Esophagus muscularis mucosa (tissue), 4 donors: Measurements from ENCODE around the gene AUTS2. TPM values are rescaled to one million over a fixed set of nuclear protein-coding genes. Genes with fewer than 3 reads are reported as not detected.

Source experiments
- DNase-seq: peaks from one replicate; pipeline ENCODE4 v3.0.0-alpha.2; 2017; ENCODE audit errors: extremely low spot score
- H3K27ac ChIP-seq, 4 donors: fragments of 200-600 bp; sonication (generic); replicated peaks in 1 of 4; 1 replicate in 3 of 4; 2 replicates in 1 of 4; pipeline ENCODE4 v1.5.1; 2016 to 2019; ENCODE audit warnings: mild to moderate bottlenecking in 1 of 4
- H3K27me3 ChIP-seq, 4 donors: fragments of 200-600 bp; sonication (generic); one replicate each; pipeline versions ENCODE4 v1.5.1 to v1.6.0; 2016 to 2019
- H3K36me3 ChIP-seq, 4 donors: fragments of 200-600 bp; sonication (generic); one replicate each; pipeline ENCODE4 v1.5.1; 2016 to 2019
- H3K4me1 ChIP-seq, 4 donors: fragments of 200-600 bp; sonication (generic); one replicate each; pipeline ENCODE4 v1.5.1; 2016 to 2019
- H3K4me3 ChIP-seq, 4 donors: fragments of 200-600 bp; sonication (generic); 1 replicate in 2 of 4; 2 replicates in 2 of 4; pipeline ENCODE4 v1.5.1; 2016 to 2019; ENCODE audit warnings: mild to moderate bottlenecking in 4 of 4, moderate library complexity in 1 of 4
- H3K9me3 ChIP-seq, 4 donors: fragments of 200-600 bp; sonication (generic); 1 replicate in 3 of 4; 2 replicates in 1 of 4; pipeline ENCODE4 v1.5.1; 2016 to 2019
- CTCF ChIP-seq, 3 experiments: fragments of 200-600 bp in 2 of 3; fragments of 450-650 bp in 1 of 3; sonication (generic) in 2 of 3; IDR thresholded peaks; one replicate each; pipeline ENCODE4 v1.5.1; 2017 to 2019; ENCODE audit warnings: antibody characterized with exemption in 3 of 3, mild to moderate bottlenecking in 2 of 3, moderate library complexity in 1 of 3
- EP300 ChIP-seq: sonication (generic); formaldehyde crosslinking; IDR thresholded peaks from one replicate; pipeline ENCODE4 v1.6.1; 2017; ENCODE audit warnings: antibody characterized with exemption
- POLR2A ChIP-seq: fragments of 450-650 bp; IDR thresholded peaks from one replicate; pipeline ENCODE4 v1.6.1; 2017; ENCODE audit warnings: antibody characterized with exemption, moderate library complexity, mild to moderate bottlenecking, low read depth
- POLR2AphosphoS5 ChIP-seq, 2 donors: sonication (generic); formaldehyde crosslinking; IDR thresholded peaks; one replicate each; pipeline ENCODE4 v1.6.1; 2017; ENCODE audit warnings: antibody characterized with exemption in 2 of 2
- WGBS: methylation state at CpG from one replicate; pipeline ENCODE4 v1.1.5; 2018; 5-methylcytosine and 5-hydroxymethylcytosine counted together
- intact Hi-C: fragments of 100-400 bp; cut with DNase I; formaldehyde crosslinking; loops from one replicate; pipeline ENCODE4 v1.15.1; 2023
- total RNA-seq, 4 donors: library from RNA; depleted of rRNA; stranded (reverse); fragments of >200 nt; gene quantifications; one replicate each; pipeline versions ENCODE4 v1.1.0 to v1.2.1, GENCODE V29; 2016

The AUTS2 gene
- total RNA-seq, 4 donors from 2014 or later: 18.5 to 44.9 (median 34.2) TPM

- intact Hi-C loops: no loop called here
- H3K36me3 ChIP-seq: no peaks in the 10 kb centered on the region
- H3K27ac ChIP-seq: no peak overlapping the region
- 100% methylated on average over 1 of the region's 1 CpG for WGBS
- no peaks in the 10 kb centered on the region for H3K4me1 ChIP-seq
- H3K4me3 ChIP-seq: no peak overlapping the region
- TF ChIP-seq POLR2AphosphoS5 (IDR thresholded peaks at IDR 0.05) (no peak), POLR2A (no peak), CTCF (IDR thresholded peaks at IDR 0.05) (no peak), EP300 (no peak)
- H3K9me3 ChIP-seq: no peaks in the 10 kb centered on the region
- no peaks in the 10 kb centered on the region for H3K27me3 ChIP-seq
- no peak for DNase-seq
Observed at GRCh38 chr7:70285187-70285586, 686.9 kb downstream of the AUTS2 start.

- no peak overlapping the region for H3K4me3 ChIP-seq
- intact Hi-C loops: no loop called here
- no peak overlapping the region for H3K27ac ChIP-seq
- no peaks in the 10 kb centered on the region for H3K9me3 ChIP-seq
- TF ChIP-seq POLR2AphosphoS5 (IDR thresholded peaks at IDR 0.05) (no peak), CTCF (IDR thresholded peaks at IDR 0.05) (no peak), EP300 (no peak), POLR2A (no peak)
- H3K36me3 ChIP-seq: no peaks in the 10 kb centered on the region
- WGBS: 95% methylated on average over 3 of the region's 3 CpGs
- H3K27me3 ChIP-seq: no peaks in the 10 kb centered on the region
- no peaks in the 10 kb centered on the region for H3K4me1 ChIP-seq
- no peak for DNase-seq
Observed at GRCh38 chr7:70285854-70286253, 687.6 kb downstream of the AUTS2 start.

- 88% methylated on average over 5 of the region's 5 CpGs for WGBS
- DNase-seq: no peak
- Histone ChIP-seq H3K27me3 (no peaks in the 10 kb centered on the region), H3K27ac (no peak overlapping the region), H3K4me1 (no peaks in the 10 kb centered on the region), H3K9me3 (no peaks in the 10 kb centered on the region), H3K36me3 (no peaks in the 10 kb centered on the region), H3K4me3 (no peak overlapping the region)
- intact Hi-C loops: no loop called here
- TF ChIP-seq POLR2A (no peak), CTCF (IDR thresholded peaks at IDR 0.05) (no peak), POLR2AphosphoS5 (IDR thresholded peaks at IDR 0.05) (no peak), EP300 (no peak)
Observed at GRCh38 chr7:70288781-70289456, 690.6 kb downstream of the AUTS2 start.

DNA sequence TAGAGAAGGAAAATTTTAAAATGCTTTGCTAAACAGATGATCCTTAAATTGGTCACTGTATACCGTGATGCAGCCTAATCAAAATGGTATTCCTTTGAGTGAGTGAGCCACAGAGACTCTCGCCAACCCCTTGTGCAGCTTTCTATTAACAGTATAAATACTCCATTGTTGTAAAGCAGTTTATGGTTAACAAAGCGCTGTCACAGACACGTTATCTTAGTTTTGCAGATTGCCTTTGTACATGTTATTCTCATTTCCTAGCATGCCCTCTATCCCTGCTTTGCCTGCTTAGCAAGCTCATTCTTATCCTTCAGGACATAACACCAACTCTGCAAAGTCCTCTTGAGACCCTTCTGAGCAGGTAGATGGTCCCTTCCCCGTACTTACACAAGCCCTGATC is 694.4 kb downstream of the AUTS2 start:
- intact Hi-C loops: no loop called here
- Histone ChIP-seq H3K4me1 (no peaks in the 10 kb centered on the region), H3K27ac (no peak overlapping the region), H3K4me3 (no peak overlapping the region), H3K36me3 (no peaks in the 10 kb centered on the region), H3K9me3 (no peaks in the 10 kb centered on the region), H3K27me3 (no peaks in the 10 kb centered on the region)
- TF ChIP-seq CTCF (IDR thresholded peaks at IDR 0.05) (no peak), POLR2A (no peak), POLR2AphosphoS5 (IDR thresholded peaks at IDR 0.05) (no peak), EP300 (no peak)
- no peak for DNase-seq
- 90% methylated on average over 5 of the region's 5 CpGs for WGBS
